GDM1 (cell line): ENCODE measurements around the gene MLF2.
"Not testable (repeated sequence)": the region's sequence is repeated elsewhere in the genome, so short reads cannot be mapped to it uniquely, and the experiment has no call there.

Experiments
- DNase-seq: peaks from one replicate; lab custom pipeline; 2025; lab: John Stamatoyannopoulos, UW

The MLF2 gene

DNA sequence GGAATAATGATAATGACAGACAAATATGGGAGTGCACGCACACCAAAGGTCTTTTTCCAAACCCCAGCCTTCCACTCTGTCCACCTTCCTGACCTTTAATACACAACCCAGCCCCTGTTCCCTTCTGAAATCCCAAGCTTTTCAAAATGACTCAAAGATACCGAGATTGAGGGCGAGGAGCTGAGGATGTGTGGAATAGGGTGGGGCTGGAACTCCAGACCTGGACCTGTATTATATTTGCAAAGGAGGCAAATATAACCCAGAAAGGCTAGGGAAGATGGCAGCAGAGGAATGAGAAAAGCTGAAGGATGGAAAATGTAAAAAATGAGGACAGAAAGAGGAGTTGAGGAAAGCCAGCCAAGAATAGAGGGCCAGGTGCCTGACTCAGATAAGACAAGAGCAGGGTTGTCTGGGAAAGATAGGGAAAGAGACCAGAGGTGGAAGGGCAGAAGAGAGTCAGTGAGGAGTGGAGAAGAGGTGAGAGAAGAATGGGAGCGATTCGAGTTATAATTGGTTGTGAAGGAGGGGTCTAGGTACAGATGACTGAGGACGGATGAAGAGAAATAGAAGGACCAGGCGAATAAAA is 12.2 kb upstream of the MLF2 start:
- no peak for DNase-seq

DNA sequence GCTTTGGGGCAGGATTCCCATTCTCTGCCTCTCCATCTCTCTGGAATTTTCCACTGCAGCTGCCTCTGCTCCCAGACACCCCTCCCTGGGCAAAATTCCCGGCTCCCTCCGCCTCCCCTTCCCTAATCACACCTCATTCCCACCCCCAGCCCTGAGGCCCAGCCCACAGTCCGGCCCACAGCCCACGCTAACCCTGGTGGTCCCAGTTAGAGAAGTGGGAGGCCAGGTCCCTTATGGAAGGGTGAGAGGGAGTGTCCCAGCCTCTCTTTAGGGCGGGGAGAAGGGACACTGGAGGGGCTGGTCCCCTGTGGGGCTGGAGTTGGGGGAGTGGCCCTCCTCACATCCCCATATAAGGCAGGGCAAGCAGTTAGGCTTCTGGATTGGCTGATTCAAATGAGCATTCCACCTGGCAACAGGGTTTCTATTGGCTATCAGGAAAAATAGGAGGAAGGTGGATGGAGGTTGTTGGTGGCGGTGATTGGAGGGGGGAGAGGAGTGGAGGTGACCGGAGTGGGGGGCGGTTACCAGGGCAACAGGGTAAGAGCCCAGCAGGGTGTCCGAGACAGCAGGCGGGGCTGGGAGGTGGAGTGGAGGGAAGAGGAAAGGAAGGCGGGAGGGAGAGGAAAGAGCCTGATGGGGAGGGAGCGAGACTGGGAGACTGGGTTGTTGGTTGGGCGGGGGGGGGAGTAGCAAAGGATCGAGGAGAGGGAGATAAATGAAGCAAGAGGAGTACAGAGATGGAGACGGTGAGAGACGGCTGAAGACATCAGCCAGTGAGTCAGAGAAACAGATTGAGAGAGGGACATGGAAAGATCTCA is 11.3 kb upstream of the MLF2 start:
- DNase-seq = peak; percentile 88

DNA sequence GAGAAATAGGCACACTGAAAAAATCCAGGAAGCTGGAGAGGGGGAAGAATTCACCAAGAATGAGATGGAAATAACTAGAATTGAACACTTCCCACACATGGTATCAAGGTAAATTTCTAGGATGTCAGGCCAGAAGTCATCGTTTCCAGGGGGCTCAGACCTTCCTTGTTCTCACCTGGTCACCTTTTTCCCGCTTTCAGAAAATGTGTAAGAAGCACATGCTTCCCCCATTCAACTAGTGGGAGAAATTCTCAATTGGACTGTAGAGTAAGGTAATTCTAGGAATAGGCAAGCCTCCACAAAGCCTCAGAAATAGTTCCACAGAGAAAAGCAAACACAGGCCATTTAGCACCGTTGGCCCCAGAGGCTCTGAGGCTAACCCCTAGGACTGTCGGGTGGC is 10.4 kb upstream of the MLF2 start:
- DNase-seq = no peak

DNA sequence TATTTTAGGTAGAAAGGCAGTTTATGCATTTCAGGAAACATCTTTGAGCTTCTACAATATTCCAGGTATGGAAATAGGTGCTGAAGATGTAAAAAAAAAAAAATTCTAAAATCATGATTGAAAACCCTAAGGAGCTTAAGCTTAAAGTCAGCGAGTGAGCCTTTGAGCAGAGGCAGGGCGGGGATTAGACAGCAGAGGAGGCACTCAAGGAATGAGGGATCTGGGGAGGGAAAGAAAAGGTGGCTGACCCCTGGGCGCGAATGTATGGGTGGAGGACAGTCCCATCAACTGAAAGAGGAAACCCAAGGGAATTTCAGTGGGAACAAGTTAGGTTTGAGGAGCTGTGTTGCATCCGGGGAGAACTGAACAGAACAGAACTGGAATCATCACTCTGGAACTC is 6.8 kb upstream of the MLF2 start:
- no peak for DNase-seq

DNA sequence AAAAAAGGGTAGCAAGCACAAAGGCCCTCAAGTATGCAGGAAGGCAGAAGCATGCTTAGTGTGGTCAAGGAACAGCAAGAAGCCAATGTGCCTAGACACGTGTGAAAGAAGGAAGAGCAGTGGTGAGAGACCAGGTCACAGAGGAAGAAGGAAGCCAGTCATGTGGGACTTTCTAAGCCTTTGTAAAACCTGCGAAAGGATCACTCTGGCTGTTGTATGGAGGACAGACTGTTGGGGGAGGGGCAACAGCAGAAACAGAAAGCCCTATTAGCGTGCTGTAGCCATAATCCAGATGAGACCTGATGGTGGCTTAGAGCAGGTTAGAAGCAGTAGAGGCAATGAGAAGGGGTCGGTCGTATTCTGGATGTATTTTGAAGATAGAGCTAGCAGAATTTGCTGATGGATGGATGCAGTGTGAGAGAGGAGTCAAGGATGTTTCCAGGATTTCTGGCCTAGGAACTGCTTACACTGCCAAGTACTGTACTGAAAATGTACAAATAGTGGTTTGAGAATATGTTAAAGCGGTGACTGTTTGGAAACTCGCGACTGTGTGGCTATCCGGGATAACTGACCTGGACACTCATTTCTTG is 5.7 kb upstream of the MLF2 start:
- DNase-seq = no peak

DNA sequence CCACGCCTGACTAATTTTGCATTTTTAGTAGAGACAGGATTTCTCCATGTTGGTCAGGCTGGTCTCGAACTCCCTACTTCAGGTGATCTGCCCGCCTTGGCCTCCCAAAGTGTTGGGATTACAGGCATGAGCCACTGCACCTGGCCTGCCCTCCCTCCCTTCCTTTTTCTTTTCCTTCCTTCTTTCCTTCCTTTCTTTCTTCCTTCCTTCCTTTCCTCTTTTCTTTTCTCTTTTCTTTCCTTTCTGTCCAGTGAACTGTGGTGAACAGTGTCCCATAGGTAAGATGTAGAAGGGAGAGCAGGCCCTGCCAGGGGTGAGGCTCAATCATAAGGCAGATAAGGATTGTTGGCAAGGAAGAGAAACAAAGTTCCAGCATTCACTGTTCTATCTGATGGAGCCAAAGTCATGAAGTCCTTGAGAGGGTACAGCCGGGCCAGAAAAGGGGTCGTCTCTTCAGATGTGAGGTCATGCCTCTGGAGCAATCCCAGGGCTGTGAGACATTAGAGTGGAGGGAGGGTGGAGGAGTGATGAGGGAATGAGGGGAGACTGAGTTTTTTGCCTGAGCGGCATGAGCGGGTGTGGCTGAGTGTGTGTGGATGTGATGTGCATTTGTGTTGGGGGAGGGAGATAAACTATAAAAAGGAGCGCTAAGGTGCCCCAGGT is 4.2 kb upstream of the MLF2 start:
- no peak for DNase-seq

DNA sequence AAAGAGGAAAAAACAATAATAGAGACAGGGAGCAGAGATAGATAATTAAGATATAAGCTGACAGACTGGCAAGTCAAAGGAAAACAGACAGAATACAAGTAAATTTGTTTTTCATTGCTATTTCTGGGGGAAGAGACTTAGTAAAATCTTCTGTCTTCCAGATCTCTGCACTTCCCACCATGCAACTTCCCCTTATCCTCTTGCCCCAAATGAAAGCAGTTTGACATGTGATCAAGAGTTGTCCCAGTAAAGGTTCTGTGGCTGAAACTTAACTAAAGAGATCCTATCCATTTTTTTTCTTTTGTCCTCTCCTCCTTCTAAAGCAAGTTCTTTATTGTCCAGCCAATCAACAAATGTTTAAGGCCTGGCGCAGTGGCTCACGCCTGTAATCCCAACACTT is 1.5 kb upstream of the MLF2 start:
- DNase-seq = no peak

DNA sequence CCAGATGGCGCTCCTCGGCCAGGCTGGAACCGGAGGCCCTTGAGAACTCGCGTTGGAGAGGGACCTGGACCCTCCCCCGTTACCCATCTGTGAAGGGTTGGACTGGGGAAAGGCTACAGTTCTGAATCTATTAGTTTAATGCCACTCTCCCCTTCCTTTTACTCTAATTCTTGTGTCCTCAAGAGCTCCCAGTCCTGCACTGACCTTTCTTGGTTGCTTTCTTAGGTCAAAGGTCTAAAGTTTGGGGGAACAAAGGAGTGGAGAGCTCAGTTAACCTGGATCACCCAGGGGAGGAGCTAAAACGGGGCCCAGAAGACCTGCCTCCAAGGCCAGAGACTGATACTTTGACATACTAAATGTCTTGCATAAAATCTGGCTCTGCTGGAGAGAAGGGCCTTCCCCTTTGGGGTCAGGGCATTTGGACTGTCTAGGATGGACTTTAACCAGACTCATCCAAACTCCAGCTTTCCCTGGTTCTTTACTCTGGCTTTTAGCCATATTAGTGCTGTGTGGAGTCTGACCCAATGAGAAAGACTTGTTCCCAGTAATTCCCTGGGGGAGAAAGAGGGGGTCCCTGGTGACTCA is 923 bp upstream of the MLF2 start:
- no peak for DNase-seq

DNA sequence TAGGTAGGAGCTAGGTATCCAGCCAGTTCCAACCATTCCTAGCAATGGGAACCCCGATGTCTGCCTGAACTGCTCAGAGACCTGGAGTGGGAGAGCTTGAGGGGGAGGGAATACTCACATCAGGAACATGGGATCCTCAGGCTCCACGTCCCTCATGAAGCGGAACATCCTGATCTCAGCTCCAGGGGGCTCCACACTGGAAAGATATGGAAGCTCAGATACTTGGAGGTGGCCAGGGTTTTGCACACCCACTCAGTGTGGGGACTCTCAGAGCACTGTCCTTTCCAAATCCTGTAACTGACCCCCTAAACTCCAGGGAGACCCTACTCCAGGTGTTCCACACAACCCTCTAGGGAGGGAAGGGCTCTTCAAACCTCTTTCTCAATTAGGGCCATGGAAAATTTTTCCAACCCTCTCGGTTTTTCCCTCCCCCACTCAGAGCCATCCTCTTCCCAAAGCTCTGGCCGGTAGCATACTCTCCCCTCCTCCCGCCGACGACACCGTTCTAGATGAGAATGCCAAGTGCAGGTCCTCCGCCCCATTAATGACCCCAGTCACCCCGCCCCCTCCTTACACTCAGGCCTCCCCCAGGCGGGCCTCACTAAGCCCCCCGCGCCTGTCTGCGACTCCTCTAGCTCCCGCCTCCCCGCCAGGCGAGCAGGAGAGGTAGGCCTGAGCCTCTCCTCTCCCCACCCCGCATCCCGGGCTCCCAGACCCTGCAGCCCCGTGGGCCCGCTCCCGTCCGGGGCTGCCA is 597 bp downstream of the MLF2 start:
- no peak for DNase-seq

DNA sequence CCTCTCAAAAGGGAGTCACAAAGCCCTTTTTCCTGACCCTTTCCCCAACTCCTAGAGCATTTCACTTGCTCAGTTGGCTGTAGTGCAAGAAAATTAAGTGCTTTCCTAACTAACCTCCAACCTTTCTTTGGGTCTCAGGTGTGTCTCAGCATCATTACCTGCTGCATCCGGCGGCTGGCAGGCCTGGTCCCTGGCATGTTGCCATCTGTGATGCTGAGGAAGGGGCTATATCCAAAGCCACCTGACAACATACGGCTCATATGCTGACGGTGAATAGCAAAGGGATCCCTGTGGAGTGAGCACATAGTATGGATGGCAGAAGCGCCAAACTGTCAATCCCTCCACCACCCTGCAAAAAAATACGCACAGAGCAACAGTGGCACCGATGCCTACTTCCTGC is 1.2 kb downstream of the MLF2 start:
- no peak for DNase-seq

DNA sequence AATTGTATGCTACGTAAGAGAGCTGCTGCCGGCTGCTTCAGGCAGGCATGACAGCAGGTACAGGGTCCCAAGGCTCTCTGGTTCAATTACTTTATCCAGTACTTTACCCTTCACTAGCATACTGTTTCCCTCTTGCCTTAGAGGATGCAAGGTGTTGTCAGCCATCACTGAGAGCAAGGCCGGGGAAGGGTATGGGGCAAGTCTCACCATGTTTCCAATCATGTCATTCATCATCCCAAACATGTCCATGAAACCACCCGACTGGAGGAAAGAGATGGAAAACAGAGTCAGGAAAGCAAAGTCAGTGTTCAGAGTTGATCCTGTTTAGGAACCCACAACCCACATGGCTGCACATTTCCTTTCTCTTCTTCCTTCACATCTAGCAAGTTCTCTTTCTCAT is 2.4 kb downstream of the MLF2 start:
- no peak for DNase-seq

DNA sequence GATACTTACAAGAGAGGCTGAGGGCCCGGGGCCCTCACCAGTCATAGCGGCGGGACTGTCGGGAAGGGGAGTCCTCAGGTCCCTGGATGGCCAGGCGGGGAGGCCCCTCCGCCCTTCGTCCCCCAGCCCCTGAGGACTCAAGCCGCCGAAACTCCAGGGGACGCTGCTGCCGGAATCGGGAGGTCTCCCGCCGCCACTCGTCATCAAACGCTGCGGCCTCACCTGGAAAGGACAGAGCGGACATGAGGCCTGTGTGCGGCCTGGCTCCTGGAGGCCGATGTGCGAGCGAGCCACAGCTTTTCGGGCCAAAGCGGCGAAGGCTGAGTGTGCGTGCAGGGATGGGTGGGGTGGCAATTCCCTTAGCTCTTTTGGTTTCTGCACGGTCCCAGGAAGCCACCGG is 4.2 kb downstream of the MLF2 start:
- no peak for DNase-seq

DNA sequence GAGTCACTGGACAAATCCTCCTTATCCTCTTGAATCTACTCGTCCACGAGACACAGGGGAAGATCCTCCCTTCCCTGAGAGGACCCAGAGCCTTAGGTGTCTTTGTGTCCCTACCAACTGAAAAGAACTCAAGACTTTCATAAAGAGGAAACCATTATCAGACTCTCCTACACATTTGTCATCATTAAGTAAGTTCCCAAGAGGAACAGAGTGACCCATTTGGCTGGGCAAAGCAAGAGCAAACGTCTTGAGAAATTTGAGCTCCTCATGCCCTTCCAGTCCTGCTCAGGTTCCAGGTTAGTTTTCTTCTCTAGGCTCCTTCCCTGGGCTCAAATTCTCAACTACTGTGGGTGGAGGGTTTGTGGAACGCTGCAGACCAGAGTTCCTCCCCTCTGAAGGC is 5.7 kb downstream of the MLF2 start:
- no peak for DNase-seq

DNA sequence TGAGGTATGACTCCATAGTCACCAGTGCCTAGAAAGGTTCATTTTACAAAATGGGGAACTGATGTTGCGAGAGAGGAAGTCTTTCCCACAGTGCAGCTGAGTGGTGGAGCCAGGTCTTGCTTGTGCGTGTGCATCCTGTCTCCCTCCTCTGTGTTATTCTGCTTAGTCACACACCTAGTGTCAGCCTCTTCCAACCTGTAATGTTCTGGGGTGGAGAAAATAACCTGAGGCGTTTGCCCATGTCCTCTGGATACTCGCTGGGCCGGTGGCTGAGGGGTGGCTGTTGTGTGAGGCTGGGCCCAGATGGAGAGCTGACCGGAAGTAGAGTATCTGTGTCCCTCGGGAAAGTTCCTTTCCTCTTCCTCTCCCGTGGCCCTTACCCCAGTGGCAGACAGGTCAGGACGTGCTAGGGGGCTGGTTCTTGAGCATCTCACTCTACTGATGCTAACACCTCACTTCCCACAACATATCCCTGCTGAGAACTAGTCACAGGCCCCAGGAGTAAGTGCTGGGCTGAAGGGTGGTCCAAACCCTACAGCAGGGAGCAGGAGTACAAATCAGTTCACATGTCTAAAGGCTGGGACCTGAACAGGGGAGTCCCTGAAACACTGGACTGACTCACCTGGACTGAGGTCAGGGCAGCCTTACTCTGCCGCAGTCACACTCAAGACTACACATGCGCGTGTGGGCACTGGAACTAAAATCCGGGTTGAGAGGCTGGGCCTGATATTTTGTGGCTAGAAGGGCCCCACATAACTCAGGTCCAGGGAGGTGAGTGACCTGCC is 7.0 kb downstream of the MLF2 start:
- DNase-seq = peak; percentile 81

DNA sequence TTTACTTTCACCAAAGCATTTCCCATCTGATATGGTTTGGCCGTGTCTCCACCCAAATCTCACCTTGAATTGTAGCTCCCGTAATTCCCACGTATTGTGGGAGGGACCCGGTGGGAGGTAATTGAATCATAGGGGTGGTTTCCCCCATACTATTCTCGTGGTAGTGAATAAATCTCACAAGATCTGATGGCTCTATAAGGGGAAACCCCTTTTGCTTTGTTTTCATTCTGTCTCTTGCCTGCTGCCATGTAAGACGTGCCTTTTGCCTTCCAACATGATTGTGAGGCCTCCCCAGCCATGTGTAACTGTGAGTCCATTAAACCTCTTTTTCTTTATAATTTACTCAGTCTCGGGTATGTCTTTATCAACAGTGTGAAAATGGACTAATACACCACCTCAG is 9.6 kb downstream of the MLF2 start:
- not testable (repeated sequence) for DNase-seq

DNA sequence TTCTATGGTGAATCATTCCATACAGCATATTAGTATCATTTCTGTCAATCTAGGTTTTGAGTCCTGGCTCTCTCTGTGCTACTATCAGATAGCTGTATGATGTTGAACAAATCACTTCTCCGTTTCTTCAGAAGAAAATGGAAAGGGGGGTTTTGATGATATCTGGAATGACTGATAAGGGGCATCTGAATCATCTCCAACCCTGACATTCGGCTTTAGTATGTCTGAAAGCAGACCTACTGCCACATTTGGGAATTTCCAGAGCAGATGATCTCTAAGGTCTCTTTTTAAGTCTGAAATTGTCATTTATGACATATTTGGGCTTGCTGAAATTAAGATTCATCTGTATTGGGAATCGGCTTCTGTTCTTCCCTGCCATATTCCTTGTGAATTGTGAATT is 10.1 kb downstream of the MLF2 start:
- no peak for DNase-seq

DNA sequence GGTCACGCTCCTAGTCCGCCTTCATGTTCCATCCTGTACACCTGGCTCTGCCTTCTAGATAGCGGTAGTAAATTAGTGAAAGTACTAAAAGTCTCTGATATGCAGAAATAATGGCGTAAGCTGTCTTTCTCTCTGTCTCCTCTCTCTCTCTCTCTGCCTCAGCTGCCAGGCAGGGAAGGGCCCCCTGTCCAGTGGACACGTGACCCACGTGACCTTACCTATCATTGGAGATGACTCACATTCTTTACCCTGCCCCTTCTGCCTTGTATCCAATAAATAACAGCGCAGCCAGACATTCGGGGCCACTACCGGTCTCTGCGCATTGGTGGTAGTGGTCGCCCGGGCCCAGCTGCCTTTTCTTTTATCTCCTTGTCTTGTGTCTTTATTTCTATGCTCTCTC is 10.9 kb downstream of the MLF2 start:
- DNase-seq = not testable (repeated sequence)

DNA sequence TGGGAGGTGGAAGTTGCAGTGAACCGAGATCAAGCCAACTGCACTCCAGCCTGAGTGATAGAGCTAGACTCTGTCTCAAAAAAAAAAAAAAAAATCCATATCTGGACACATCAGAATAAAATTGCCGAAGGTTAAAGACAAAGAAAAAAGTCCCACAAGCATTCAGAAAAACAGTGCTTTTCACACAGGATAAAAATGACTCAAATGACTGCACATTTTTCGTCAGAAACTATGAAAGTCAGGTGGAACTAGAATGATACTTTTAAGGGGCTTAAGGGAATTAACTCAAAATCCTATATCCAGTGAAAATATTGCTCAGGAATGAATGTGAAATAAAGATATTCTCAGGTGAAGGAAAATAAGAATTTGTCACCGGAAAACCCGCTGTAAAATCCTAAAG is 16.2 kb downstream of the MLF2 start:
- no peak for DNase-seq

DNA sequence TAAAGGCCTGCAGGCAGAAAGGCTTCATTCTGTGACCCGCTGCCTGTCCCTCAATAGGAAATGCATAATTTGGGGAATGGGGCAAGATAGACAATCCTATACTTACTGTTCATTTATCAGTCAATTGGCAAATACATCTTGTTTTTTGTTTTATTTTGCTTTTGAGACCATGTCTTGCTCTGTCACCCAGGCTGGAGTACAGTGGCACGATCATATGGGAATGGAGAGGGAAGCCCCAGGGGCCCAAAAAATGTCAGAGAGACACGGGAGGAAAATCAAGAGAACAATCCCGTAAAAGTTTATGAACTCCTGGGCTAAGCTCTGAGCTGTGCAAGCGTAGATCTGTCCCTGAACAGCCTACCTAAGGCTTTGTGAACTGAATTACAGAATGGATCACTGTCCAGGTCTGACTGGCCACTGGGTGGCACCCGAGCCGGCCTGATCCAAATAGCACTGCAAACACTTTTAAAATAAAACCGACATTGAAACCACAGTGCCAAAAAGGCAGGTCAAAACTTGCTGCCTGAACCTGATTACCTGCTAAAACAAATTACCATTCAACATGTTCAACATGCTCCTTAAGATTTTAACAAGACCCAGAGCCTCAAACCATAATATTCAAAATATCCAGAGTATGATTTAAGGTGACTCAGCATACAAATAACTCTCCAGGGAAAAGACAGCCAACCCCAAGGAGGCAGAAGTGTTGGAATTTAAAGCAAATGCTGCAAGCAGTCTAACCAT is 17.3 kb downstream of the MLF2 start:
- peak; percentile 44 for DNase-seq
